Prostate gland (tissue), 2 donors: ENCODE measurements around the gene FARP1. TPM values are rescaled to one million over a fixed set of nuclear protein-coding genes. Genes with fewer than 3 reads are reported as not detected.

Experiments used
- DNase-seq: peaks from one replicate; pipeline ENCODE4 v3.0.0-alpha.2; 2019; ENCODE audit warnings: low spot score
- H3K27ac ChIP-seq, 2 donors: fragments of 200-600 bp; sonication (generic); 2 replicates each; pipeline ENCODE4 v1.5.1; 2017 to 2019
- H3K27me3 ChIP-seq: fragments of 200-600 bp; sonication (generic); replicated peaks from 2 replicates; pipeline ENCODE4 v1.5.1; 2019; ENCODE audit not compliant: insufficient read depth
- H3K36me3 ChIP-seq, 2 donors: fragments of 200-600 bp; sonication (generic); 1 replicate in 1 of 2; 2 replicates in 1 of 2; pipeline versions ENCODE4 v1.5.1 to v1.8.1; 2017 to 2019
- H3K4me1 ChIP-seq: fragments of 200-600 bp; sonication (generic); replicated peaks from 2 replicates; pipeline ENCODE4 v1.5.1; 2019
- H3K4me3 ChIP-seq, 2 donors: fragments of 200-600 bp; sonication (generic); 2 replicates each; pipeline ENCODE4 v1.5.1; 2017 to 2019
- H3K9me3 ChIP-seq: fragments of 200-600 bp; sonication (generic); 2 replicates; pipeline ENCODE4 v1.5.1; 2017
- CTCF ChIP-seq, 4 experiments: fragments of 200-600 bp in 2 of 4; fragments of 450-650 bp in 2 of 4; sonication (generic) in 2 of 4; IDR thresholded peaks; 1 replicate in 3 of 4; 2 replicates in 1 of 4; pipeline ENCODE4 v1.5.1; 2016 to 2019; ENCODE audit warnings: antibody characterized with exemption in 4 of 4, mild to moderate bottlenecking in 2 of 4, moderate library complexity in 2 of 4
- POLR2A ChIP-seq: fragments of 450-650 bp; IDR thresholded peaks from one replicate; pipeline ENCODE4 v1.6.1; 2016; ENCODE audit warnings: antibody characterized with exemption, mild to moderate bottlenecking
- POLR2AphosphoS5 ChIP-seq: sonication (generic); formaldehyde crosslinking; IDR thresholded peaks from one replicate; pipeline ENCODE4 v1.6.1; 2017; ENCODE audit warnings: antibody characterized with exemption
- WGBS: methylation state at CpG from one replicate; pipeline ENCODE4 v1.1.5; 2018; 5-methylcytosine and 5-hydroxymethylcytosine counted together
- intact Hi-C: fragments of 100-400 bp; cut with DNase I; formaldehyde crosslinking; loops from one replicate; pipeline ENCODE4 v1.14.2; 2022
- total RNA-seq, 2 donors: library from RNA; depleted of rRNA; stranded (reverse); fragments of >200 nt; gene quantifications; one replicate each; pipeline ENCODE4 v1.1.0, GENCODE V29; 2016

FARP1 gene
- total RNA-seq, 2 donors from 2014 or later, result 70.6 to 77.5 TPM

- no peak overlapping the region for H3K27ac ChIP-seq
- no peak for TF ChIP-seq POLR2A
- TF ChIP-seq CTCF (IDR thresholded peaks at IDR 0.05), result no peak
- no peak for TF ChIP-seq POLR2AphosphoS5
- no peak overlapping the region for H3K4me3 ChIP-seq
- no peak for DNase-seq
- WGBS, result 96% methylated on average over 5 of the region's 5 CpGs
- intact Hi-C loops, result no loop called here
- no peaks in the 10 kb centered on the region for H3K27me3 ChIP-seq
- no peaks in the 10 kb centered on the region for H3K9me3 ChIP-seq
- no peaks in the 10 kb centered on the region for H3K4me1 ChIP-seq
- H3K36me3 ChIP-seq, result no peaks in the 10 kb centered on the region
Measured at GRCh38 chr13:98162935-98163334, 20.0 kb downstream of the FARP1 start.

GRCh38 chr13:98169331-98169730, 26.4 kb downstream of the FARP1 start:
- TF ChIP-seq CTCF (IDR thresholded peaks at IDR 0.05) (no peak), POLR2AphosphoS5 (no peak), POLR2A (no peak)
- no peak overlapping the region for H3K27ac ChIP-seq
- H3K27me3 ChIP-seq, result no peaks in the 10 kb centered on the region
- no peak overlapping the region for H3K4me3 ChIP-seq
- no peak for DNase-seq
- H3K4me1 ChIP-seq, result peaks cover 17% of the 10 kb centered on the region
- WGBS, result 74% methylated on average over 3 of the region's 3 CpGs
- intact Hi-C loops, result no loop called here
- H3K36me3 ChIP-seq, result no peaks in the 10 kb centered on the region
- no peaks in the 10 kb centered on the region for H3K9me3 ChIP-seq

- peak overlapping the region; percentile 60 to 71 for H3K27ac ChIP-seq
- intact Hi-C loops, result no loop called here
- TF ChIP-seq POLR2AphosphoS5 (no peak), POLR2A (no peak), CTCF (IDR thresholded peaks at IDR 0.05) (no peak)
- WGBS, result 21% methylated on average over 14 of the region's 14 CpGs
- peaks cover 24% of the 10 kb centered on the region for H3K4me1 ChIP-seq
- no peak overlapping the region for H3K4me3 ChIP-seq
- H3K36me3 ChIP-seq, result no peaks in the 10 kb centered on the region
- DNase-seq, result no peak
- no peaks in the 10 kb centered on the region for H3K9me3 ChIP-seq
- H3K27me3 ChIP-seq, result no peaks in the 10 kb centered on the region
Measured at GRCh38 chr13:98171900-98172589, 29.2 kb downstream of the FARP1 start.

- H3K27ac ChIP-seq, result peak overlapping the region; percentile 60 to 71
- WGBS, result 21% methylated on average over 7 of the region's 7 CpGs
- no peak for TF ChIP-seq POLR2A
- no peak for TF ChIP-seq CTCF (IDR thresholded peaks at IDR 0.05)
- TF ChIP-seq POLR2AphosphoS5, result peak; percentile 55
- no peaks in the 10 kb centered on the region for H3K36me3 ChIP-seq
- H3K4me1 ChIP-seq, result peaks cover 24% of the 10 kb centered on the region
- H3K27me3 ChIP-seq, result no peaks in the 10 kb centered on the region
- DNase-seq, result peak; percentile 43
- intact Hi-C loops, result no loop called here
- no peak overlapping the region for H3K4me3 ChIP-seq
- H3K9me3 ChIP-seq, result no peaks in the 10 kb centered on the region
Measured at GRCh38 chr13:98172590-98173422, 29.9 kb downstream of the FARP1 start.
